ENCODE measurements around the gene SLC5A7.

- TF ChIP-seq EZH2phosphoT487 (IDR thresholded peaks at IDR 0.05; ENCODE audit: borderline replicate concordance, low read length) (no peak), CTCF (conservative IDR thresholded peaks at IDR 0.05; ENCODE audit: low read depth, low read length) (no peak)
Observed at GRCh38 chr2:107988108-107988507, 1.8 kb downstream of the SLC5A7 start.

Measured in PC-3 (cell line).